GM12892 (cell line): ENCODE results near the gene PNMA1.

ENCODE experiments used
- POLR2A ChIP-seq: IDR thresholded peaks from 2 replicates; pipeline ENCODE4 v1.6.1; 2011; ENCODE audit warnings: low read depth, low read length, control low read depth
- POLR2AphosphoS5 ChIP-seq: IDR thresholded peaks from 2 replicates; pipeline ENCODE4 v1.6.1; 2011; ENCODE audit warnings: low read depth, low read length, control low read depth
- TAF1 ChIP-seq: IDR thresholded peaks from 2 replicates; pipeline ENCODE4 v1.6.1; 2011; ENCODE audit warnings: low read depth, mild to moderate bottlenecking, control low read depth, low read length, borderline replicate concordance

DNA sequence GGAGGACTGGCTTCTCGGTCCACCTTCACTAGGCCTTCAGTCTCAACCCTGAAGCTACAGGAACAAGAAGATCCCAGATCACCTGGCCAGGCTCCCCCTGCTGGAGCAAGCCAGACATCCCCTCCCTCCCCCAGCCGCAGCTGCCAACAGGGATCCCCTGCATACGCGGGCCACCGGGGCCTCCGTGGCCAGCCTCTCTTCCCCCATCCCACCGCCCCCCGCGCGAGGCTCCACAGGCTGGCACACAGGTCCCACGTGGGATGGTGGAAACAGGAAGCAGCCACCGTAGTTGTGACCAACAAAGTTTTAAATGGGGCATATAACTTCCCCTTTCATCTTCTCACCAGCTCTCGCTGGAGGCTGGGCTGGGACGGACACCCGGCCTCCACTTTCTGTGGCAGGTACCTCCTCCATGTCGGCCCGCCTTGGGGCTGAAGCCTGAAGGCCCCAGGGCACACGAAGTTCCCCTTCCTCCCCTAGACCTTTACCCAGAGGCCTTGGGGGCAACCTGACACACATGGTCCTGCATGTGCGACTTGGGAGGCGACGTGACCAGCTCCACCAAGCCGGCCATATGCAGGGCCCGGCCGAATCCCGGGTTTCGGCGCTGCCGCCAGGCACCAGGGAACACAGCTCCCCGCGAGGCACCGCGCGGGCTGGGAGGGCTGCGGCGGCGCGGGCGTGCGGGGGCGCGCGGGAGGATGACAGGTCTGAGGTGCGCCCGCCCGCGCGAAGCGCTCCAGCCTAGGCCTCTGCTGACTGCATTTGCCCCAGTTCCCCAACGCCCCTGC is 44.4 kb upstream of the PNMA1 start:
- TF ChIP-seq POLR2A (0 out of 2 replicates have a peak, but pooled peaks have one; percentile 40), POLR2AphosphoS5 (peak; percentile 26; the same call in 1 of the 2 replicates), TAF1 (no peak)
